ENCODE data around the gene CELF4.

CELF4 gene

DNA sequence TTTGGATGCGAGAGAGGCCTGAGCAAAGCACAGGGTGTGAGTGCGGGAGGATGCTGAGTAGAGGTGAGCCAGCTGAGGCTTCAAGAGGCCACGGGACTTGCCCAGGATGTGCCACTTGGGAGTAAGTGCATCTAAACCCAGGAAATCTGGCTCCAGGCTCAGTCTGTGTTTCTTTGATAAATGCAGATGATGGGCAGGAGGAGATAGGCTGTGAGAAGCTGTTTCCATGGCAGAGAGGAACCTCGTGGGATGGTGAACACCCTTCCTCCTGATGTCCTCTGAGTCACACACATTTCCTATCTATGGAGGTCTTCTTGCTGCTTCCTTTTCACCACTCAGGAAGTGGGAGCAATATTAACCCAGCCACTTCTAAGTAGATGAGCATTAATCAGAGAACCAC is 38.4 kb upstream of the CELF4 start:
- TF ChIP-seq, protein P1, sequence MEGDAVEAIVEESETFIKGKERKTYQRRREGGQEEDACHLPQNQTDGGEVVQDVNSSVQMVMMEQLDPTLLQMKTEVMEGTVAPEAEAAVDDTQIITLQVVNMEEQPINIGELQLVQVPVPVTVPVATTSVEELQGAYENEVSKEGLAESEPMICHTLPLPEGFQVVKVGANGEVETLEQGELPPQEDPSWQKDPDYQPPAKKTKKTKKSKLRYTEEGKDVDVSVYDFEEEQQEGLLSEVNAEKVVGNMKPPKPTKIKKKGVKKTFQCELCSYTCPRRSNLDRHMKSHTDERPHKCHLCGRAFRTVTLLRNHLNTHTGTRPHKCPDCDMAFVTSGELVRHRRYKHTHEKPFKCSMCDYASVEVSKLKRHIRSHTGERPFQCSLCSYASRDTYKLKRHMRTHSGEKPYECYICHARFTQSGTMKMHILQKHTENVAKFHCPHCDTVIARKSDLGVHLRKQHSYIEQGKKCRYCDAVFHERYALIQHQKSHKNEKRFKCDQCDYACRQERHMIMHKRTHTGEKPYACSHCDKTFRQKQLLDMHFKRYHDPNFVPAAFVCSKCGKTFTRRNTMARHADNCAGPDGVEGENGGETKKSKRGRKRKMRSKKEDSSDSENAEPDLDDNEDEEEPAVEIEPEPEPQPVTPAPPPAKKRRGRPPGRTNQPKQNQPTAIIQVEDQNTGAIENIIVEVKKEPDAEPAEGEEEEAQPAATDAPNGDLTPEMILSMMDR (IDR thresholded peaks at IDR 0.05; ENCODE audit: low read depth, low read length, missing control alignments), result no peak
- DNase-seq (ENCODE audit: low read depth), result no peak
- H3K4me3 ChIP-seq (ENCODE audit: low read depth, low read length), result no peak overlapping the region

DNA sequence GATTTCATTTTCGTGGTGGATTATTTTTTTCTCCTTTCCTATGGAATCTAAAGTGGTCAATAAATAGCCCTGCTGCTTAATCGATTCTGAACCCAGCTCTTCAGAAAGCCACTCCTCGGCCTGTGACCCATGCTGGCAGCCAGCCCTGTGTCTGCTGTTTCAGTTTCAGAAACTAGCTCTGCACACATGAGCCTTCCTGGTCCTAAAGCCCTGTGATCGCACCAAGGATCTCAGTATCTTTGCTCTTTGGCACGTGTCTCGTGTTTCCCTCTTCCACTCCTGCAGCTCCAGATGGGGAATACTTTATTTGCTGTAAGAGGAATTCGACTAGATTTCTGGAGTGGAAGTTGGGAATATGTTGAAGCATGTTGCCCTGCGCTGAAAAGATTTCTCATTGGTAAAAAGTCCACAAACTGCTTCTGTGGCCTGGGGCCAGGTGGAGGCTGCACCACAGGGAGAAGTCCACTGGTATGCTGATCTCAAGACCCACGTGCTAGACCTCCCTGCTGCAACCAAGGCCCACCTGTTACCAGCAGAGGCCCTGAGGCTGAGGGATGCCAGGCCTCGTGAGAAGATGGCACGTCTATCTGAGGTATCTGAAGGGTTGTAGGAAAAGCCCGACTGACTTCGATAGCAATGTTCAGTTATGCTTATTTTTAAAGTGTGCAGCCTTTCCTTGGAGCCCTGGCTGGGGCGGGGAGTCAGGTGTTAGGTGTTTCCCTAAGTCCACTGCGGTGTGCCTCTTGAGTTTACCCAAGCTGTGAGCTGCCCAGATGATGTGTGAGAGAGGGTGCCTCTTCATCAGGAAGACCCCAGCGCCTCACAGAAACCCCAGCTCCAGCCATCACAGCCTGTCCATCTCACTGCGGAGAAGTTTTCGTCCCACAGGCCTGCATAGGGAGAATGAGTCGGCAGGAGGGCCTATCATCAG is 33.6 kb upstream of the CELF4 start:
- no peak overlapping the region for H3K4me3 ChIP-seq (ENCODE audit: low read depth, low read length)
- TF ChIP-seq, protein P1 (IDR thresholded peaks at IDR 0.05; ENCODE audit: low read depth, low read length, missing control alignments), result no peak
- DNase-seq (ENCODE audit: low read depth), result no peak

DNA sequence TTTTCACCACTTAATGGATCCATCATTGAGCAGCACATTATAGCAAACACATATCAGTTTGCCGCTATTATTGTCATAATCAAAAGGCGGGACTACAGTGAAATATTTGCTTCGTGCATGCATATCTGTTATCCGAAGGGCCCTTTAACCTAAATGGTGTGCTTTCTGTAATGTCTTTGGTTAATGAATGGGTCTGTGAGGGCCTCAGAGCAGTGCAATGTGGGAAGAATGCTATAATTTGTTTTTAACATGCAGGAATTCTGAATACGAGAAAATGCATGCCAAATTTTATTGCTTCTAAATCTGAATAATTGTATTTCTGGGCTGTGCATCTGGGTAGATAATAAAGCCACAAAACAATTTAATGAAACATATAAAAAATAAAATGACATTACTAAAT is 32.8 kb upstream of the CELF4 start:
- DNase-seq (ENCODE audit: low read depth), result no peak
- no peak overlapping the region for H3K4me3 ChIP-seq (ENCODE audit: low read depth, low read length)
- TF ChIP-seq, protein P1 (IDR thresholded peaks at IDR 0.05; ENCODE audit: low read depth, low read length, missing control alignments), result no peak

DNA sequence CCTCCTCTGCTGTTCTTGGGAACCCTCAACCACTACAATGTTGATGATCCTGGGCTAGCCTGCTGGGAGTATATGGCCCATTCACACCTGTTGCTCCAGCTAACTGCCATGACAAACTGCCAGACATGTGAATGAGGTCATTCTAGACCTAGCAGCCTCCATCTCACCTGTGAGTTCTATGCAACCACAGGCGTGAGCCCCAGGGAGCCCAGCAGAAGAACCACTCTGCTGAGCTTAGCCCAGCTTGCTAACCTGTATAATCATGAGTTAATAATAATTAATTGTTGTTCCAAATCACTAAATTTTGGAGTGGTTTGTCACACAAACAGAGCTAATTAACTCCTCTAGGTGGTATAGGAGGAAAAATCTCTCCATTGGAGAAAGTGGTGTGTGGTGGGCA is 24.7 kb upstream of the CELF4 start:
- no peak for DNase-seq (ENCODE audit: low read depth)
- TF ChIP-seq, protein P1 (IDR thresholded peaks at IDR 0.05; ENCODE audit: low read depth, low read length, missing control alignments), result no peak
- no peak overlapping the region for H3K4me3 ChIP-seq (ENCODE audit: low read depth, low read length)

DNA sequence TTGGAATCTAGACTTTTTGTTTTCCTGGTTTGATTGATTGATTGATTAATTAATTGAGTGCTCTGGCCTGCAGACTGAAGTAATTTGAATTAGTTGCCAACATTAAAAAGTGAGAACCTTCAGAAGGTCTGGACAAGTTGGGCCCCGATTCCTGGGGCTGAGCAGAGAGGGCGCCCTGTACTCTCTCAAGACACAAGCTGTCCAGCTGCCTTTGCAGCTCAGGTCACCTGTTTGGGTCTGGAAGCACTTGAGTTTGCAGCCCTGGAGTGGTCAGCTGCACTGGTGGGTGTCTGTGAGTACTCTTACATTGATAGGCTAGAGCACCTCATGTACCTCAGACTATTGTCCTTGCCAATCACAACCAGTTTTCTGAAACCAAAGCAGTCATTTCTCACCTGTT is 22.7 kb upstream of the CELF4 start:
- TF ChIP-seq, protein P1 (IDR thresholded peaks at IDR 0.05; ENCODE audit: low read depth, low read length, missing control alignments), result no peak
- no peak for DNase-seq (ENCODE audit: low read depth)
- no peak overlapping the region for H3K4me3 ChIP-seq (ENCODE audit: low read depth, low read length)

DNA sequence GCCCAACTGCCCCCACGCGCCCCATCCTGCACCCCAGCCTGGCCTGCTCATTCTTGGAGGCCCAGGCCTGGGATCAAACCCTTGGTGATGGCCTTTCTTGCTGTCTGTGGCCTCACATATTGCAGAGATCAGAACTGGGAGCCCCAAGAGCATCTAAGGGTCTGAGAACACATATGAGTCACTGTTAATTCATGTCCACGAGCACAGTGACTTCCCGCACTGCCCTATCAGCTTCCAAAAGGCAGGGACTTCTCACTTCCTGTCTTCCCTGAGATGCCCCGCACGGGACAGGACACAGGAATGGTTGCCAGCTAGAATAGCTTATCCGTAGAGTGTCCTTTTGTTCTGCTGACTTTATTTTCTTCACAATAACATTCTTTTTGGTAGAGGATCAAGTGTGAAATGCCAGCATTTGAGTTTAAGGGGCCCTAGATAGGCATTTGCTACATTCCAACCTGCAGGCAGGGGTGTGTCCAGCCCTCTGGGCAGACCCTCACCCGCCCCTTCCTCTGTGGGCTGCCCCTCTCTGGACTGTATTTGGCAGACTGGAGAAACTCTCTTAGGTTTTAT is 21.1 kb upstream of the CELF4 start:
- no peak overlapping the region for H3K4me3 ChIP-seq (ENCODE audit: low read depth, low read length)
- no peak for DNase-seq (ENCODE audit: low read depth)
- TF ChIP-seq, protein P1 (IDR thresholded peaks at IDR 0.05; ENCODE audit: low read depth, low read length, missing control alignments), result no peak

All from GM12864 (cell line).